Subcutaneous preadipocyte (primary cell): ENCODE data around the gene SUN3. TPM values are rescaled to one million over a fixed set of nuclear protein-coding genes. Genes with fewer than 3 reads are reported as not detected.

Source experiments
- total RNA-seq: library from RNA; depleted of rRNA; stranded (reverse); fragments of >200 nt; gene quantifications from 2 replicates; pipeline ENCODE4 v1.2.3, GENCODE V29; 2012

SUN3 gene
- total RNA-seq: not detected in 2 replicates

GRCh38 chr7:48028938-48029337, at the start of gene SUN3:
SUN3 (minus strand) TSS chr7:48029107; CDS start chr7:48028938, 169 bp downstream.

DNA sequence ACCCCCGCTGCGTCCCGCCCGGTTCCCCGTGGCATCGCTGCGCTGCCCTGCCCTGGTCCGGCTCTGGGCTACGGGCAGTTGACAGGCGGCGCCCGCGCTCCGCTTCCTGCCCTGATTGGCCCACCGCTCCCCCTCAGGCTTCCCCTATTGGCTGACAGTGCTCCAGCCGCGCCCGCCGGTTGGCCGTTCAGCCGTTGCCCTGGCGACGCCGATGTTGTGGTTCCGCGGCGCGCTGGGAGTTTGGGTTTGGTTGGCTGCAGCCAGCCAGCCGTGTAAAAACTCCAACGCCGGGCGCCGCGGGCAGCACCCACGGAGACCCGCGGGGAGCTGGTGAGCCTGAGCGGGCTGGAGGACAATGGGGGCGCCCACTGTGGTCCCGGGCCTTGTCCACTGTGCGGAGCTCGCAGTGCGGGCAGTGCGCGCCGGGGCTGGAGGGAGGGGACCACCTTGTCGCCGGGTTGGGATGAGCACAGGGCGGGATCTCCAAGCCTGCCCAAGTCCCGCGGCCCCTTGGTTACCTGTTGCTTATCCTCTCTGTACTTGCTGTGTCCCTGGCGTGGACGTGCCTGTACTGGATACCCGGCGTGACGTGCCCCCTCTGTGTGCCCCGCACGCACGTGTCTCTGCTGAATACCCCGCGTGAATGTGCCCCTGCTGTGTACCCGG, 6.5 kb upstream of the SUN3 start, which contains the start of gene C7orf57:
Gene C7orf57 (plus strand): TSS at position 243 of the 666 bp plus-strand sequence. CDS start 766 bp downstream, outside the sequence.

GRCh38 chr7:47979145-47979831, 49.6 kb downstream of the SUN3 start, which contains the start of gene HUS1:
HUS1 (minus strand) TSS chr7:47979615; CDS start chr7:47979519, 96 bp downstream.

DNA sequence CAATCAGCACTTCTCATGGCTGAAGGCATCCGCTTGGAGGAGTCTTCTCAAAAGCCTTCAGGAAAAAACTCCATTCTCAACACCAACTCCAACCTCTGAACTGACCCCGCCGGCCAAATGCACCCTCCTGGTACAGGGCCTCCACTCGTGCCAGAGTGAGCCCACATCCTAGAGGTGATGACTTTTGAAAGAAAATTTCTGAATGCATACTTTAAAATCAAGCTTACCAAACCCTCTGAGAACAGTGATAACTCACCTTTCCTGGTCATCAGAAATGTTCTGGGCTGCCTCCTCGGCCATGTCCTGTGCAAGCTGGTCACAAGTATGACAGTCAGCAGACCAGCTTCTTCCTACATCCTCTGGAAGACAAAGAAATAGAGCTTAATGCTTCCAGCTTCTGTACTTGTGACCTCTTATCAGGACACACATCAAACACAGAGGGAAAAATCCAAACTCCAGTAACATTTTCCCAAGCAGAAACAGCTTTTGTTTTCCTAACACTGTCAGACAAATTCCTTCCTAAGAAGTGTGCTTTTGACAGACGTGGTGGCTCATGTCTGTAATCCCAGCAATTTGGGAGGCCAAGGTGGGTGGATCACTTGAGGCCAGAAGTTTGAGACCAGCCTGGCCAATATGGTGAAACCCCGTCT, 80.6 kb downstream of the SUN3 start, which contains the start of gene PKD1L1:
Gene PKD1L1 (minus strand): TSS at position 326 of the 650 bp plus-strand sequence. CDS start 26 bp downstream, at position 300.

Other genes starting within 250 kb of the SUN3 start
- gene PKD1L1, start 80.6 kb downstream of the SUN3 start, total RNA-seq: under 0.01 TPM in 2 replicates
- gene HUS1, start 49.5 kb downstream of the SUN3 start, total RNA-seq: 13.6 and 19.2 TPM in 2 replicates
- gene C7orf57, start 6.4 kb upstream of the SUN3 start, total RNA-seq: not detected in 2 replicates
- 10.6 and 12.9 TPM in 2 replicates for gene UPP1, start 60.2 kb upstream of the SUN3 start, total RNA-seq
- not detected in 2 replicates for gene ABCA13, start 142.4 kb upstream of the SUN3 start, total RNA-seq